A549 (cell line): Measurements from ENCODE around the gene BCAS3. TPM values are rescaled to one million over a fixed set of nuclear protein-coding genes. Genes with fewer than 3 reads are reported as not detected.
"Not testable (repeated sequence)": the region's sequence is repeated elsewhere in the genome, so short reads cannot be mapped to it uniquely, and the experiment has no call there.

Experiments
- ATAC-seq, 2 experiments: fragments of 200-7000 bp in 1 of 2; fragments of >200 bp in 1 of 2; cut with Nextera tagmentation in 1 of 2; cut with Tn5 transposase in 1 of 2; 3 replicates each; pipeline versions ENCODE4 v1.8.0 to v1.9.1; 2018 to 2020; ENCODE audit warnings: mild to moderate bottlenecking in 1 of 2, moderate library complexity in 1 of 2
- CTCF ChIA-PET: fragments of 300-600 bp; sonication (Branson Sonifier 250); formaldehyde crosslinking; extraction: SDS; loops from one replicate; lab custom pipeline; 2021; ENCODE audit warnings: antibody characterized with exemption, inconsistent platforms; lab: Yijun Ruan, JAX
- POLR2A ChIA-PET: fragments of 350-600 bp; formaldehyde crosslinking; extraction: SDS; loops from one replicate; lab custom pipeline; 2021; ENCODE audit warnings: antibody characterized with exemption, inconsistent platforms; lab: Yijun Ruan, JAX
- DNase-seq, 2 experiments: peaks; one replicate each; pipeline versions ENCODE4 v3.0.0 to v3.0.0-alpha.2; 2011 to 2016; ENCODE audit warnings: low read depth in 1 of 2, low spot score in 1 of 2
- FAIRE-seq: peaks from 2 replicates; lab custom pipeline; 2011; peaks lifted over from hg19 to GRCh38; lab: Jason Lieb, UNC
- H3K27ac ChIP-seq, 2 experiments: fragments of >200 bp; sonication (Bioruptor Twin); formaldehyde crosslinking; 3 replicates each; pipeline ENCODE4 v1.5.1; 2016 to 2017
- H3K4me1 ChIP-seq: fragments of >200 bp; sonication (Bioruptor Twin); formaldehyde crosslinking; 3 replicates; pipeline ENCODE4 v1.6.1; 2016
- H3K4me2 ChIP-seq: fragments of >200 bp; sonication (Bioruptor Twin); formaldehyde crosslinking; 3 replicates; pipeline ENCODE4 v1.6.1; 2016
- H3K4me3 ChIP-seq: fragments of >200 bp; sonication (Bioruptor Twin); formaldehyde crosslinking; 3 replicates; pipeline ENCODE4 v1.5.1; 2016
- H3K9me3 ChIP-seq: fragments of >200 bp; sonication (Bioruptor Twin); formaldehyde crosslinking; 3 replicates; pipeline ENCODE4 v1.6.1; 2016
- BHLHE40 ChIP-seq: IDR thresholded peaks from 2 replicates; pipeline ENCODE4 v1.6.1; 2012; ENCODE audit warnings: low read depth, low read length, inconsistent platforms
- CEBPB ChIP-seq, 2 experiments: fragments of >200 bp in 1 of 2; sonication (Bioruptor Twin) in 1 of 2; formaldehyde crosslinking in 1 of 2; IDR thresholded peaks; 2 replicates each; pipeline ENCODE4 v1.6.1; 2012 to 2016
- CHD2 ChIP-seq: fragments of 150-350 bp; IDR thresholded peaks from 2 replicates; pipeline ENCODE4 v1.6.1; 2014; ENCODE audit warnings: low read length; ENCODE audit not compliant: partially characterized antibody
- FOSB ChIP-seq: fragments of 250-450 bp; sonication (Bioruptor Pico); IDR thresholded peaks from 2 replicates; pipeline ENCODE4 v1.5.0; 2020; ENCODE audit warnings: mild to moderate bottlenecking, moderate library complexity
- FOSL2 ChIP-seq, 2 experiments: fragments of 450-650 bp in 1 of 2; fragments of >200 bp in 1 of 2; sonication (Bioruptor Twin) in 1 of 2; formaldehyde crosslinking; IDR thresholded peaks; 2 replicates each; pipeline versions ENCODE4 v1.5.0 to v1.6.1; 2016 to 2020; ENCODE audit warnings: mild to moderate bottlenecking in 1 of 2, moderate library complexity in 1 of 2
- FOXS1 ChIP-seq: fragments of 250-450 bp; sonication (Bioruptor Pico); IDR thresholded peaks from 2 replicates; pipeline ENCODE4 v1.5.0; 2020; ENCODE audit warnings: mild to moderate bottlenecking, moderate library complexity
- HDAC2 ChIP-seq: fragments of 200-600 bp; sonication (generic); IDR thresholded peaks from 2 replicates; pipeline ENCODE4 v1.6.1; 2016
- HES2 ChIP-seq: fragments of >200 bp; sonication (Bioruptor Twin); formaldehyde crosslinking; IDR thresholded peaks from 2 replicates; pipeline ENCODE4 v1.6.1; 2016
- HOXB13 ChIP-seq: fragments of 250-450 bp; sonication (Bioruptor Pico); IDR thresholded peaks from 2 replicates; pipeline ENCODE4 v1.5.0; 2020; ENCODE audit warnings: low read depth, mild to moderate bottlenecking, moderate library complexity
- HOXB5 ChIP-seq: fragments of 250-450 bp; sonication (Bioruptor Pico); IDR thresholded peaks from 2 replicates; pipeline ENCODE4 v1.5.0; 2020; ENCODE audit warnings: mild to moderate bottlenecking, moderate library complexity
- NPAS2 ChIP-seq: fragments of 250-450 bp; sonication (Bioruptor Pico); IDR thresholded peaks from 2 replicates; pipeline ENCODE4 v1.8.0; 2022; ENCODE audit warnings: mild to moderate bottlenecking, moderate library complexity, borderline replicate concordance
- NR3C1 ChIP-seq: fragments of >200 bp; sonication (Bioruptor Twin); formaldehyde crosslinking; IDR thresholded peaks from 3 replicates; pipeline ENCODE4 v1.6.1; 2017
- PBX3 ChIP-seq: IDR thresholded peaks from 2 replicates; pipeline ENCODE4 v1.6.1; 2012
- POLR2A ChIP-seq: IDR thresholded peaks from 2 replicates; pipeline ENCODE4 v1.6.1; 2012; ENCODE audit warnings: mild to moderate bottlenecking, low read length
- RCOR1 ChIP-seq: fragments of 150-350 bp; IDR thresholded peaks from 2 replicates; pipeline ENCODE4 v1.6.1; 2014; ENCODE audit warnings: antibody characterized with exemption, low read length, low read depth
- RFX5 ChIP-seq: fragments of 450-650 bp; IDR thresholded peaks from 2 replicates; pipeline ENCODE4 v1.7.1; 2014; ENCODE audit warnings: antibody characterized with exemption, mild to moderate bottlenecking, moderate library complexity
- RNF2 ChIP-seq: fragments of 200-600 bp; sonication (generic); IDR thresholded peaks from 2 replicates; pipeline ENCODE4 v1.6.1; 2016; ENCODE audit warnings: low read depth, mild to moderate bottlenecking, antibody characterized with exemption, moderate library complexity, borderline replicate concordance
- USF2 ChIP-seq: fragments of 450-650 bp; IDR thresholded peaks from 2 replicates; pipeline ENCODE4 v1.6.1; 2014; ENCODE audit warnings: antibody characterized with exemption
- ZFP36 ChIP-seq: fragments of 450-650 bp; IDR thresholded peaks from 2 replicates; pipeline ENCODE4 v1.6.1; 2014; ENCODE audit warnings: borderline replicate concordance; ENCODE audit not compliant: partially characterized antibody
- ZNF302 ChIP-seq: fragments of 250-450 bp; sonication (Bioruptor Pico); IDR thresholded peaks from 2 replicates; pipeline ENCODE4 v1.9.0; 2021; ENCODE audit warnings: inconsistent platforms, mild to moderate bottlenecking, moderate library complexity
- whole genome bisulfite sequencing: methylation state at CpG from one replicate; pipeline ENCODE4 v1.1.6; 2017; ENCODE audit errors: missing lambda C conversion rate; 5-methylcytosine and 5-hydroxymethylcytosine counted together
- polyA plus RNA-seq, 4 experiments: library from polyadenylated mRNA; depleted of rRNA in 3 of 4; stranded (reverse); fragments of >200 nt; fragmentation: RNase III in 1 of 4; extraction: RNeasy Plus Mini Kit Qiagen cat#74134 plus additional on column Dnase treatment in 1 of 4; gene quantifications; 2 replicates in 3 of 4; 3 replicates in 1 of 4; pipeline ENCODE4 v1.2.3, GENCODE V29; 2011 to 2017

BCAS3 gene
- polyA plus RNA-seq, 2 of the 4 experiments (the other 2 are of a cell fraction) = 14.7 to 43.4 TPM

- H3K4me1 ChIP-seq, H3K27ac ChIP-seq, CTCF ChIA-PET, POLR2A ChIA-PET: not testable (repeated sequence)
- TF ChIP-seq HDAC2 = 0 out of 2 replicates have a peak, but pooled peaks have one; percentile 38
- TF ChIP-seq, all 56 proteins: peak for 1; not testable (repeated sequence) for 55
- FAIRE-seq, H3K4me3 ChIP-seq, ATAC-seq, H3K4me2 ChIP-seq, DNase-seq, H3K9me3 ChIP-seq: not testable (repeated sequence)
- WGBS = 72% methylated on average over 3 of the region's 3 CpGs
These were observed 328.3 kb downstream of the BCAS3 start for GRCh38 chr17:61005958-61006357.

GRCh38 chr17:61007980-61008379 is 330.3 kb downstream of the BCAS3 start:
- no peak overlapping the region for H3K27ac ChIP-seq
- CTCF ChIA-PET = interaction anchor here (0.8 to 1.4 kb wide), 3 partner anchors 21 to 287 kb away, joined by 3 to 5 read pairs (median 4); no protein-coding TSS in a partner anchor
- FAIRE-seq (no peak), DNase-seq (no peak), ATAC-seq (no peak)
- H3K4me1 ChIP-seq = no peaks in the 10 kb centered on the region
- no peak overlapping the region for H3K4me2 ChIP-seq
- WGBS = 88% methylated on average over 3 of the region's 3 CpGs
- no peak overlapping the region for H3K4me3 ChIP-seq
- H3K9me3 ChIP-seq = no peaks in the 10 kb centered on the region
- POLR2A ChIA-PET = no interaction called here
- no peak for TF ChIP-seq ZFP36
- TF ChIP-seq RCOR1 = no peak
- TF ChIP-seq HOXB13 (CRISPR knock-in tag) = no peak
- no peak for TF ChIP-seq CHD2

- Histone ChIP-seq H3K4me1 (no peaks in the 10 kb centered on the region), H3K4me2 (no peak overlapping the region), H3K4me3 (no peak overlapping the region), H3K9me3 (no peaks in the 10 kb centered on the region), H3K27ac (no peak overlapping the region)
- ATAC-seq = no peak
- 86% methylated on average over 1 of the region's 1 CpG for WGBS
- ChIA-PET CTCF (interaction anchor here (0.6 to 2.5 kb wide), 7 partner anchors 9 to 403 kb away, joined by 3 to 6 read pairs (median 4); no protein-coding TSS in a partner anchor), POLR2A (interaction anchor here (1.1 kb wide), 1 partner anchor 391 kb away, joined by 3 read pairs; no protein-coding TSS in a partner anchor)
- no peak for DNase-seq
- FAIRE-seq = no peak
- TF ChIP-seq NPAS2 (CRISPR knock-in tag) (no peak), BHLHE40 (no peak), HES2 (no peak), RFX5 (no peak), FOSB (CRISPR knock-in tag) (no peak)
These were observed 332.0 kb downstream of the BCAS3 start for GRCh38 chr17:61009663-61010062.

- no peaks in the 10 kb centered on the region for H3K4me1 ChIP-seq
- FAIRE-seq (no peak), ATAC-seq (no peak), DNase-seq (no peak)
- H3K27ac ChIP-seq = no peak overlapping the region
- POLR2A ChIA-PET = no interaction called here
- no peak overlapping the region for H3K4me3 ChIP-seq
- no peak overlapping the region for H3K4me2 ChIP-seq
- 89% methylated on average over 2 of the region's 2 CpGs for WGBS
- CTCF ChIA-PET = interaction anchor here (0.5 to 2.5 kb wide), 7 partner anchors 9 to 1168 kb away, joined by 3 to 6 read pairs (median 3); no protein-coding TSS in a partner anchor
- H3K9me3 ChIP-seq = no peaks in the 10 kb centered on the region
- TF ChIP-seq USF2 = no peak
- no peak for TF ChIP-seq NR3C1
- TF ChIP-seq HOXB5 (CRISPR knock-in tag) = no peak
These were observed 333.1 kb downstream of the BCAS3 start for GRCh38 chr17:61010661-61011170.

GRCh38 chr17:61011251-61011650 is 333.6 kb downstream of the BCAS3 start:
- Histone ChIP-seq H3K4me2 (no peak overlapping the region), H3K9me3 (no peaks in the 10 kb centered on the region), H3K4me1 (no peaks in the 10 kb centered on the region), H3K4me3 (no peak overlapping the region), H3K27ac (no peak overlapping the region)
- no peak for DNase-seq
- TF ChIP-seq ZNF302 (no peak), RCOR1 (no peak), RNF2 (no peak), FOSL2 (IDR thresholded peaks at IDR 0.05) (no peak), FOSL2 (CRISPR knock-in tag; IDR thresholded peaks at IDR 0.05) (no peak), POLR2A (no peak), FOXS1 (CRISPR knock-in tag) (no peak), PBX3 (no peak), CEBPB (IDR thresholded peaks at IDR 0.05) (no peak)
- no peak for FAIRE-seq
- ChIA-PET POLR2A (interaction anchor here (0.6 kb wide), 1 partner anchor 401 kb away, joined by 3 read pairs; no protein-coding TSS in a partner anchor), CTCF (interaction anchor here (0.5 to 2.5 kb wide), 5 partner anchors 10 to 596 kb away, joined by 3 to 10 read pairs (median 3); no protein-coding TSS in a partner anchor)
- ATAC-seq = no peak
- 91% methylated on average over 4 of the region's 4 CpGs for WGBS
